Loucy (cell line): ENCODE results near the gene LRRC72.

Source experiments
- EZH2phosphoT487 ChIP-seq: fragments of 200-600 bp; IDR thresholded peaks from 2 replicates; pipeline ENCODE4 v1.6.1; 2018; ENCODE audit warnings: antibody characterized with exemption, mild to moderate bottlenecking, moderate library complexity, borderline replicate concordance
- TF ChIP-seq, protein P1 (sequence below): fragments of 200-600 bp; sonication (generic); conservative IDR thresholded peaks from 2 replicates; pipeline ENCODE4 v1.5.1; 2014; ENCODE audit warnings: mild to moderate bottlenecking, antibody characterized with exemption, low read length

- TF ChIP-seq, protein P1, sequence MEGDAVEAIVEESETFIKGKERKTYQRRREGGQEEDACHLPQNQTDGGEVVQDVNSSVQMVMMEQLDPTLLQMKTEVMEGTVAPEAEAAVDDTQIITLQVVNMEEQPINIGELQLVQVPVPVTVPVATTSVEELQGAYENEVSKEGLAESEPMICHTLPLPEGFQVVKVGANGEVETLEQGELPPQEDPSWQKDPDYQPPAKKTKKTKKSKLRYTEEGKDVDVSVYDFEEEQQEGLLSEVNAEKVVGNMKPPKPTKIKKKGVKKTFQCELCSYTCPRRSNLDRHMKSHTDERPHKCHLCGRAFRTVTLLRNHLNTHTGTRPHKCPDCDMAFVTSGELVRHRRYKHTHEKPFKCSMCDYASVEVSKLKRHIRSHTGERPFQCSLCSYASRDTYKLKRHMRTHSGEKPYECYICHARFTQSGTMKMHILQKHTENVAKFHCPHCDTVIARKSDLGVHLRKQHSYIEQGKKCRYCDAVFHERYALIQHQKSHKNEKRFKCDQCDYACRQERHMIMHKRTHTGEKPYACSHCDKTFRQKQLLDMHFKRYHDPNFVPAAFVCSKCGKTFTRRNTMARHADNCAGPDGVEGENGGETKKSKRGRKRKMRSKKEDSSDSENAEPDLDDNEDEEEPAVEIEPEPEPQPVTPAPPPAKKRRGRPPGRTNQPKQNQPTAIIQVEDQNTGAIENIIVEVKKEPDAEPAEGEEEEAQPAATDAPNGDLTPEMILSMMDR, result no peak
- TF ChIP-seq EZH2phosphoT487, result no peak
Observed at GRCh38 chr7:16611711-16612110, 85.1 kb downstream of the LRRC72 start.
